IPS-NIHi11 (cell line): ENCODE measurements around the gene MOSPD3.
"Not testable (repeated sequence)": the region's sequence is repeated elsewhere in the genome, so short reads cannot be mapped to it uniquely, and the experiment has no call there.

Experiments used
- DNase-seq: peaks from one replicate; pipeline ENCODE4 v3.0.0; 2012; ENCODE audit warnings: mixed read lengths, low spot score

Gene MOSPD3

DNA sequence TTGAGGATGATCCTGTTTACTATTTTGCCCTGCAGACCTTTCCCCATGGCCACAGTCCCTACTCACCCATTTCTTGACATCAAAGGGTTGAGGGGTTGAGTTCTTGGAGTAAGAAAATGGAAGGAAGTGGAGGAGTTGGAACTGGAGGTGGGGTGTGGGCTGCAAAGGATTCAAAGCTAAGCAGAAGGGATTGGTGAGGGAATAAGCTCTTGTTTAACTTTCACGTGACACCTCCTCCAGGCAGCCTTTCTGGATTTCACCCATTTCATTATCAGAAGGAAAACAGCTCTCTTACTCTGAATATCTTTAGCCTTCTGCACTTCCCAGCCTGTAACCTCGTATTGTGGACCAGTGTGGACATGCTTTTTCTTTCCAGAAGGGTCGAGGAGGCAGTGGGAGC is 13.7 kb downstream of the MOSPD3 start:
- no peak for DNase-seq

DNA sequence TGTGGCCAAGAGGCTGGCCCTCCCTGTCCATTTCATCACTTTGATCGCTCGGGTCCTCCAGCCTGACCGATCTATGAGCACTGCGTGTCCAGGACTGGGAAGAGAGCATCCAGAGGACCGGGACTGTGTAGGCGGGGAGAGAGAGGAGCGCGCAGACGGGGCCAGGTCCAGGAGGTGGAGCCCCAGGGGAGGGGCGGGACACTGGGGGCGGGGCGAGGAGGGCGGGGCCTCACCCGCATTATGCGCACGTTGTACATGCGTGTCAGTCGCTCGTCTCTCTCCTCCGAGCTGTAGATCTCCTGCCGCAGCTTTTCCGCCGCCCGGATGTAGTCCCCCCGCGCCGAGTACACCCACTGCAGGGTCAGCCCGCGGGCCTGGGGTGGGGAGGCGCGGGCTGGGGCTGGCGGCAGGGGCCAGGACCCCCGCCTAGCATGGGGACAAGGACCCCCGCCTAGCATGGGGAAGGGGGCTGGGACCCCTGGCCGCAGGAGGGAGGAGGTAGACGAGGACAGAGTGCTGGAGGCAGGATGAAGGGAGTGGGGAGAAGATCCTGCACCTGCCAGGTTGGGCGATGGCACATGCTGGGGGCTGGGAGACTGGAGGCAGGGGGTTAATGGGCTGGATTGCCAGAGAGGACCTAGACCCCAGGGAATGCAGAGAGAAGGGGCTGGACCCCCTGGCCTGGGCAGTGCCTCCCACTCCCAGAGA is 14.3 kb downstream of the MOSPD3 start:
- peak; percentile 99 for DNase-seq

DNA sequence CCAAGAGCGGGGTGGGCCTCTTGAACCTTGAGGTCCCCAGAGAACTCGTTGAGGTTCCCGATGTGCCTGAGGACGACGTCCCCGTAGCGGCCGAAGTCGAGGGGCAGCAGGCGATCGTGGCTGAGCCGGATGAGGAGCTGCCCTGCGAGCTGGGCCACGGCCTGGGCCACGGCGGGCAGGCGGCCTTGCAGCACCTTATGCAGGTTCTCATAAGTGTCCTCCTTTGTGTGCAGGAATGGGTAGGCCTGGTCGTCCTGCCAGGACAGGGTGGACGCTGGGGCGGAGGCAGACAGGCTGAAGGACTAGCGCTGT is 14.9 kb downstream of the MOSPD3 start:
- DNase-seq: peak; percentile 30

DNA sequence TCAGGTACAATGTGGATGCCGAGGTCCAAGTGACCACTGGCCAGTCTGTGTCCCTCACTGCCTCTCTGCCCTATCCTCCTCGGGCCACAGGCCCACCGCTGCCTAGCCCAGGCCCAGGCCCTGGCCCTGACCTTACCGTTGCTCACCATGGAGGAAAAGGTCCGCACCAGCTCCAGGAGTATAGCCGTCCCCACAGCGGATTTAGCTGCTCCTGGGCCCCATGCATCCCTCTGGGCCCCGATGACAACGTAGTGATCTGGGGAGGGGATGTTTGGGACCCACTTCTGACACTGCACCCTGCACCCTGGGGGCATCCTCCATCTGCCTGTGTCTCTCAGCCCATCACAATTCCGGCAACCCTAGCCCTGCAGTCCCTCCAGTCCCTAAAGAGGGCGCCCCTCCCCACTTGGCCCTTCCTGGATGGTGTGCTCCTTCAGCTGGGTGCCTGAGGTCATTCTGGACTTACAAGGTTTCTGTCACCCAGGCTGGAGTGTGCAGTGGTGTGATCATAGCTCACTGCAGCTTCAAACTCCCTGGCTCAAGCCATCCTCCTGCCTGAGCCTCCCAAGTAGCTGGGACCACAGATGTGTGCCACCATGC is 16.9 kb downstream of the MOSPD3 start:
- peak; percentile 82 for DNase-seq

DNA sequence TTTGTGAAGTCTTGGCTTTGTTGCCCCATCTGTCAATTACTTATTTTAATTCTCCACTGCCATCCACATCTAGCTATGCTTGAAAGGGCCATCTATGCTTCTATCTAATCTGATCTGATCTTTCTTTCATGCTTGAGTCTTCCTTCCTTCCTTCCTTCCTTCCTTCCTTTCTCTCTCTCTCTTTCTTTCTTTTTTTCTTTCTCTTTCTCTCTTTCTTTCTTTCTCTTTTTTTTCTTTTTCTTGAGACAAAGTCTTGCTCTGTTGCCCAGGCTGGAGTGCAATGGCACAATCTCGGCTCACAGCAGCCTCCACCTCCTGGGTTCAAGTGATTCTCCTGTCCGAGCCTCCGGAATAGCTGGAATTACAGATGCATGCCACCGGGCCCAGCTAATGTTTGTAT is 17.7 kb downstream of the MOSPD3 start:
- DNase-seq: no peak

DNA sequence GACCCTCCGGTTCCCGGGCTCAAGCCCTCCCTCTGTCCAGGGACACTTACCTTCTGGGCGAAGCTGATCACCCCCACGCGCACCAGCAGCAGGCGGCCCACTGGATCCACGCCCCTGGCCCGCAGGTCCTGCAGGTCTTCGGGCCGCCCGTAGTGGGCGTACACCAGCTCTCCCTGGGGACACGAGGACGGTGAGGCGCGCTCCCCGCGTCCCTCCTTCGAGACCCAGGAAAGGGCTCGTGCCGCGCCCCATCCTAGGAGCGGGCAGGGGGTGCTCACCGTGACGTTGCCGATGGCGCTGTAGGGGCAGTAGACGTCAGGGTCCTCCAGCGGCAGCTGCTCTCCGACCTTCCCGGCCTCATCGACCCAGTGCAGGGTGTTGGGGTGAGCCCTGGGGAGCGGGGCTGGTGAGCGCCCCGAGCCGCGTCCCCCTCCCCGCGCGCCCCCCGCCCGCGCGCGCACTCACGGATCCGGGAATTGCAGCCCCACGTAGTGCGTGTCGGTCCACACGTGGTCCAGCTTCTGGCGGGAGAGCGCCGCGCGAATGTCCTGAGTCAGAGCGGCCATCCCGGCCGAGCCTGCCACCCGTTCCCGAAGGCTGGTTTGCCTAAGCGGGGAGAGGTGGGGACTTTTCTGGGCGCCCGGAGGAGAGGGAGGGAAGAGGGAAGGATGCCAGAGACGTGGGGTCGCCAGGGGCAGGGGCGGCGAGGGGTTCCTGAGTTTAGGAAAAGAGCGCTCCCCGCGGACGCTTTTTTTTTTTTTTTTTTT is 20.8 kb downstream of the MOSPD3 start:
- DNase-seq: peak; percentile 63

DNA sequence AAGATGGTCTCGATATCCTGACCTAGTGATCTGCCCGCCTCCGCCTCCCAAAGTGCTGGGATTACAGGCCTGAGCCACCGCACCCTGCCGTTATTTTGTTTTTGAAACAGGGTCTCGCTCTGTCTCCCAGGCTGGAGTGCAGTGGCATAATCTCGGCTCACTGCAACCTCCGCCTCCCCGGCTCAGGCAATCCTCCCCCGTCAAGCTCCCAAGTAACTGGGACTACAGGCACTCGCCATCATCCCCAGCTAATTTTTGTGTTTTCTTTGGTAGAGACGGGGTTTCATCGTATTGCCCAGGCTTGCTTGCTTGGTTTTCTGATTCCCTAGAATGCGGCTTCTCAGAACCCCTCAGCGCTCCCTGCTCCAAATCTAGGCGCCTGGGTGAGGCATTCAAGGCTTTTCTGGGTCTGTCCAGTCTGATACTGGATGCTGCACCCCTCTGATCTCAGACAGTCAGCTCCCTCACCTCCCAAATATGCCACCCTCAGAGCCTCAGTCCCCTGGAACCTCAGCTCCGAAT is 27.7 kb downstream of the MOSPD3 start:
- no peak for DNase-seq

DNA sequence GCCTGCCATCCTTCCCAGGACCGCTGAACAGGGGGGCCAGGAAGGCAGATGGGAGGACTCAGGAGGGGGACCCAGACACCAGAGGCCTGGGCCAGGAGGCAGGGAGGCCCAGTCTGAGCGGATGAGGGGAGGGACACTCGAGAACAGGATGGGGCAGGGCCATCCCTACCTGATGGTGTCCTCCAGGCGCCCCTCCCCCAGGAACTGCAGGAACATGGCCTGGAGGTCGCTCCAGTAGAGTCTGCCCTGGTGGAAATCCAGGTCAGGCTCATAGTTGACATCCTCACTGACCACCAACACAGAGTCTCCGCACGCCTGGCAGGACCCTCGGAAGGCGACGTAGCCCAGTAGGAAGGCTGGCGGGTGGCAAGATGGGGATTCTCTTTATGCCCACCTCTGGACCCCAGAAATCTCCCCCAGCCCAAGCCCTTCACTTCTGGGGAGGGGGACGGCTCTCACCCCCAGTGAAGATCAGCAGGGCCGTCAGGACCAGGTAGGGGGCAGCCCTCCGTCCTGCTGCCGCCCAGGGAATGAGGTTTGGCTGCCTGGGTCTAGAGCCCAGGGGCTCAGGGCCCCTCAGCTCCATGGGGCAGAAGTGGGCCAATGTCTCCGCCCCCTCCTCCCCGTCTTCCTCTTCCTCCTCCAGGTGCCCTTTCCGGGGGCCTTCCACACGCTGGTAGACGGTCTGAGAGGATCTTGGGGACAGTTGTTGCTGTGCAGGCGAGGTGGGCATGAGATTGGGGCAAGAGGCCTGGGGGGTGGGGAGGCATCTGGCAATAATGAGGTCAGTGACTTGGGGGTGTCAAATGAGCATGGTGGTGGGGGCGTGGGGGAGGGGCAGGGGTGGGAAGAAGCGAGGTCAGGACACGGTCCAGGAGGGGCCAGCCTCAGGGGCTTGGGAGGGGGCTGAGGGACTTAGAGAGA is 28.4 kb downstream of the MOSPD3 start:
- DNase-seq: no peak

DNA sequence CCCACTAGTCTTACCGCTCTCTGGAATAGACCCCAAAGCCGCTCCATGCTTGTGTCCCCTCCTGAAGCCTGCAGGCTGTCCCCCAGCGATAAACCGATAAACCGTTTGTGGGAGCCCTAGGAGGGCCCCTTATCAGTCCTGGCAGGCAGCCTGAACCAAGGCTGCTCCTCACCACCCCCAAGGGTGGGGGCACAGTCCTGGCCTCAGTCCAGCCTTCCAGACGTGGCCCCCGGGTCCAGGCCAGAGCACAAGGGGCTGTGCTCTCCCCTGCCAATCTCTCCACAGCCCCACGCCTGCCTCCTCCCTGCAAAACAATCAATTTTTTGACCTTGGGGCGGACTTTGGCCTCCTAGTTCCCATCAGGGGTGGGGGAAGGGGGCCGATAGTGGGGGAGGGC is 29.1 kb downstream of the MOSPD3 start, which contains the start of gene TFR2:
Gene TFR2, minus strand, starts transcription at position 90 of the 397 bp plus-strand sequence. Its CDS starts 43 bp downstream, at position 47.
- no peak for DNase-seq

DNA sequence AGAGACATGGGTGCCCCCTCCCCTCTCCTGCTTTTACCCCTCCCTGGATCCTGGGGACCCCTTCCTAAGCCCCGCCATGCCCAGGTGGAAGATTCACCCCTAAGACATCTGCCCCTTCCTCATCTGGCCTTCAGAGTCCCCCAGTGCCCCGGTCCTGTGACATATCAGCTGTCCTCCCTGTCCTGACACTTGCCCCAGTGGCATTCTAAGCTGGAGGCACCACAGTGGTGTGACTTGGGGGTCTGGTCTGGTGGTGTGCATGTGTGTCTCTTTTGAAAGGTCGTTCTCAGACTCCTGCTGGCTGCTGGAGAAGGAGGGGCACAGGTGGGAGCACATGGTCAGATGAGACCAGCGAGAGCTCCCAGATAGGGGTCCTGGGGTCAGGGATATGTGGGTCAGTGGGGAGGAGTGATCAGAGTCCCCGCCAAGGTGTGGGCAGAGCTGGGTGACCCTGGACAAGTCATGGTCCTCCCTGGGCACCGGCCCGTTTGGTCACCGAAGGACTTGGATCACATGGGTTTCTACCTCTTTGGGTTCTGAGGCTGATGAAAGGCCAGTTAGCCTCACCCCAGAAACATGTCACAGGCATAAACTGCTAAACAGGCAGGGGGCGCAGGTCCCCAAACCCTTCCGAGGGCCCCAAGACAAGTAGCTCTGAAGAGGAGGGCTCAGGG is 29.7 kb downstream of the MOSPD3 start:
- DNase-seq: no peak

DNA sequence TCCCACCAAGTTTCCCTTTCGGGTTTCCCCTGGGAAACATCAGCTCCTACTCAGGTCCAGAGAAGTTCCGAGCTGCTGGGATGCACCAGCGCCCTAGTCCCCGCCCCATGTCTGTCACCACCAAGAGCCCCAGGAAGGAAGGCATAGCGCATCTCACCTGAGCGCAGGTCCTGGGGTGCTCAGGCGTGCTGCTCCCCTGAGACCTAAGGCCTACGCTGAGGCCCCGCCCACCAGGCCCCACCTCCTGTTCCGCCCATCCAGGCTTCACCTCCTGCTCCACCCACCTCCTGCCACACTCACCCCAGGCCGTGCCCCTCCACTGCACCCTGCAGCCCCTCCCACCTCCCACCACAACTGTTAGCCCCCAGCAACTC is 30.2 kb downstream of the MOSPD3 start:
- DNase-seq: peak; percentile 91

DNA sequence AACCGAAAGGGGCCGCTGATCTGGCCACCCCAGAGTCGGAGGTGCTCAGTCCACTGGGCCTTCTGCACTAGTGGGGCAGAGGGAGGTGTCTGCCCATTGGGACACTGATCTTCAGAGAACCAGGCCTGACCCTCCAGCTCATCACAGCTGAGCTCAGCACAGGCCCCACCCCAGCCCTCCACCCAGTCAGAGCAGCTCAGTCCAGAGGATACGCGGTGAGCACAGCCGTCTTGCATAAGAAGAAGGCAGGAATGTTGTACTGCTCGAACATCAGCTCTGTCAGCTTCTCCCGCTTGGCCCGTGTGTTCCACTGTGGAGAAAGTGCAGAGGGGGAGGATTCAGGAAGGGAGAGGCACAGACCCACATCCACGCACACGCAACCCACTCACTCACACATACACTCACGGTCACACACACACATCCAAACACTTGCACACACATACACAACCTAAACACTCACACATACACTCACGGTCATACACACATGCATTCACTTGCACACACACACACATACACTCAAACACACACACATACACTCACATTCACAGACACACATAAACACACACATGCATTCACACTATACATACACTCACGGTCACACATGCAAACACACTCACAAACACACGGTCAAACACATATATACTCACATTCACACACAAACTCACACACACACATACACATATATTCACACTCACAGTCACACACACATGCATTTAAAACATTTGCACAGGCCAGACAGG is 37.7 kb downstream of the MOSPD3 start:
- no peak for DNase-seq

DNA sequence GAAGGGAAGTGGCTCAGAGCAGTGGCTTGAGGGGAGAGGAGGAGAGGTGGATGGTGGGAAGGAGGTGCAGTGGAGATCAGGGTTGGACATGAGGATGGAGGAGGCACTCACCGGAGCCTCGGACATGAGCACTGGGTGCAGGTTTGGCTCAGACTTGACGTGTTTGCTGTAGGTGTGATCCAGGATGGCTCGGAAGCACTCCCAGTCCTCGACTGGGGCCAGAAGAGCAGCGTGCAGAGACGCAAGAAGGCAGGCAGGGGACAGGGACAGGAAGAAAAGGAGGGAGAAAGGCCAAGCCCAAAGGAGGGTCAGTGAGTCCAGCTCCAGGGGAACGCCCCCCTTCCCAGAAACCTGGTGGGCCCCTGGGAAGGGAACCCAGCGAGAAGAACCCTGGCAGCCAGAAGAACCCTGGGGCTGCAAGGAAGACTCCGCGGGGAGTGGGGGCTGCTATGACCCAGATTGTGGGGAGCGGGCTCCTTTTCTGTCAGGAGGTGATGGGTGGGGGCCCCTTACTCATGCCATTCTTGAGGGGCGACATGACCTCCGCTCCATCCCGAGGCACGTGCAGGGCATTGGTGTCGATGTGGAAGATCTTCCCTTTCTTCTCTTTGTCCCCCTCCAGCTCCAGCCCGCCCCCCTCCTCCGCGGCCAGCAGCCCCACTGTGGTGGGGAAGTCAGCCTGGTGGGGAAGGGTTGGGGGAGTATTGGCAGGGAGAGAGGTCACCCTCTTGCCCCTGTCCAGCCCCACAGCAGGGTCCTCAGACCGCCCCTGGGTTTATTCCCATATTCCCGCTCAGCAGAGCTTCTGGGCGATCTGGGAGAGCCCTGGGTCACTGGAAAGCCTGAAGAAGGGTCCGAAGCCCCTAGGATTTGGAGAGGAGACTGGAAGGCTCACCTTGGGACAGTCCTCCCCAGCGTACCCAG is 42.8 kb downstream of the MOSPD3 start:
- DNase-seq: no peak

DNA sequence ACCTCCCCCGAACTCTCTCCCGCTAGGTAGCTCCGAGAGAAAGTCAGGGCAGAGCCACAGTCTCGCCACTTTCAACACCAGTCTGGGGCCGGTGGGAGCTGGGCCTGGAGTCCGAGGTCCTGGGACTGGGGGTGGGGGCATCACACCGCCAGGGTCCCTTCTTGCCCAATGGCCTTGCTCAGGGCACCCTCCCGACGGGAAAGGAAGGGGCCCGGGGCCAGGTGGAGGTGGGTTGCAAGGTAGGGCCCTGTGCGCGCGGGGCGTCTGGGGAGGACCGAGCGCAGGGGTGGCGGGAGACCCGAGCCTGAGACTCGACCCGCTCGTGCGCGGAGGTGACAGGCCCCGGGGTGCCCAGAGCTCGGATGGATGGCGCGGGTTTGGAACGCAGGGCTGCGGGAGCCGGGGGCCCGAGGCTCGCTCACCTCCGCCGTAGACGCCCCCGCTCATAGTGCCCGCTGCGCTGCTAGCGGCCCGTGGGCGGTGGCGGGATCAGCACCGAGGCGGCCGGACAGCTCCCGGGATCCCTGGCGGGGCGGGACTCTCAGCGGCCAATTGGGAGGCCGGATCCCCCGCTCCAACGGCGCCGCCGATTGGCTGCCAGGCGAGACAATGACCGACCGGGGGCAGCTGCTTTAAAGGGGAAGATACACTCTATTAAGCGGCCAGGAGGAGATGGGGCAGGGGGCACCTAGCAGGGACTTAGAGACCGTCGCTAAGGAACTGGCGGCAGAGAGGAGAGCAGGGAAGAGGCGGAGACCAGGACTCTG is 43.8 kb downstream of the MOSPD3 start, which contains the start of gene ACTL6B:
Gene ACTL6B, minus strand, starts transcription at position 541 of the 767 bp plus-strand sequence. Its CDS starts 94 bp downstream, at position 447.
- DNase-seq: peak; percentile 100

DNA sequence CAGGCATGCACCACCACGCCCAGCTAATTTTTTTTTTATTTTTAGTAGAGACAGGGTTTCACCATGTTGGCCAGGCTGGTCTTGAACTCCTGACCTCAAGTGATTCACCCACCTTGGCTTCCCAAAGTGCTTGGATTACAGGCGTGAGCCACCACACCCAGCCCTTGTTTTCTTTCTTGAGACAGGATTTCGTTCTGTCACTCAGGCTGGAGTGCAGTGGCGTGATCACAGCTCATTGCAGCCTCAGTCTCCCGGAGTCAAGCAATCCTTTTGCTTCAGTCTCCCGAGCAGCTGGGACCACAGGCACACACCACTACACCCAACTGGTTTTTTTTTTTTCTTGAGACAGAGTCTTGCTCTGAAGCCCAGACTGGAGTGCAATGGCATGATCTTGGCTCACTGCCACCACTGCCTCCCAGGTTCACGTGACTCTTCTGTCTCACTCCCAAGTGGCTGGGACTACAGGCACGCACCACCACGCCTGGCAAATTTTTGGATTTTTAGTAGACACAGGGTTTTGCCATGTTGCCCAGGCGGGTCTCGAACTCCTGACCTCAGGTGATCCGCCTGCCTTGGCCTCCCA is 49.9 kb downstream of the MOSPD3 start:
- not testable (repeated sequence) for DNase-seq
